ENCODE data around the gene RNF144A.

DNA sequence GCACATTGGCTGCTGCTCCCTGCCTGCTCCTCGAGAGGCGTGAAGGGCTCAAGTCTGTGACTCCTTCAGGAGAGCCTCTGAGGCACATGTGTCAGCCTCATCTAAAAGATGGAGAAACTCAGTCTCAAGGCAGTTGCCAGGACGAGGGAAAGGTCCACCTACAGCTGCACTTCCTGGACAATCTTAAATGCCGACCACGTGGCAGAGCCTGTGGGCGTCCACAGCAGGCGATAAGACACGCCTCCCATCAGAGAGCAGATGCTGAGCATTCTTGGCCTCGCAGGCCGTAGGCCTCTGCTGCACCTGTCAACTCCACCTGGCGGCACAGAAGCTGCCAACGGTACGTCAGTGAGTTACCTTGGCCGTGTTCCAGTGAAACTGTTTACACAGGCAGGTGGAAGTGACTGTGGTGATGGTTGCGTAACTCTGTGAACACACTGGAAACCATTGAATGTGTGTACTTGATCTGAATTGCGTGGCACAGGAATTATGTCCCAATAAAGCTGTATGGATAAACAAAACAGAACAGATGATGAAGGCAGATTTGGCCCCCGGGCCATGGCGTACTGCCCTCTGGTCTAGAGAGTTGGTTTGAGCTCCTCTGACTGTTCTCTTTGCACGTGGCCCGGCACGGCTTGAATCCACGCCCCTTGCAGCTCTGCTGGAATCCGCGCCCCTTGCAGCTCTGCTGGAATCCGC is 114.5 kb downstream of the RNF144A start:
- no peak for TF ChIP-seq POLR2A (IDR thresholded peaks at IDR 0.05)
- TF ChIP-seq, protein P1, sequence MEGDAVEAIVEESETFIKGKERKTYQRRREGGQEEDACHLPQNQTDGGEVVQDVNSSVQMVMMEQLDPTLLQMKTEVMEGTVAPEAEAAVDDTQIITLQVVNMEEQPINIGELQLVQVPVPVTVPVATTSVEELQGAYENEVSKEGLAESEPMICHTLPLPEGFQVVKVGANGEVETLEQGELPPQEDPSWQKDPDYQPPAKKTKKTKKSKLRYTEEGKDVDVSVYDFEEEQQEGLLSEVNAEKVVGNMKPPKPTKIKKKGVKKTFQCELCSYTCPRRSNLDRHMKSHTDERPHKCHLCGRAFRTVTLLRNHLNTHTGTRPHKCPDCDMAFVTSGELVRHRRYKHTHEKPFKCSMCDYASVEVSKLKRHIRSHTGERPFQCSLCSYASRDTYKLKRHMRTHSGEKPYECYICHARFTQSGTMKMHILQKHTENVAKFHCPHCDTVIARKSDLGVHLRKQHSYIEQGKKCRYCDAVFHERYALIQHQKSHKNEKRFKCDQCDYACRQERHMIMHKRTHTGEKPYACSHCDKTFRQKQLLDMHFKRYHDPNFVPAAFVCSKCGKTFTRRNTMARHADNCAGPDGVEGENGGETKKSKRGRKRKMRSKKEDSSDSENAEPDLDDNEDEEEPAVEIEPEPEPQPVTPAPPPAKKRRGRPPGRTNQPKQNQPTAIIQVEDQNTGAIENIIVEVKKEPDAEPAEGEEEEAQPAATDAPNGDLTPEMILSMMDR (IDR thresholded peaks at IDR 0.05), result peak; percentile 23 to 32 (median 28)

Data from right lobe of liver (tissue), 4 donors.